HG02870 (cell line): ENCODE measurements around the gene XAGE1B.
"Not testable (repeated sequence)": the region's sequence is repeated elsewhere in the genome, so short reads cannot be mapped to it uniquely, and the experiment has no call there.

ENCODE experiments used
- ATAC-seq: cut with Tn5 transposase; IDR thresholded peaks from one replicate; pipeline ENCODE4 v1.9.1; 2021; ENCODE audit warnings: mild to moderate bottlenecking, moderate library complexity; ENCODE audit not compliant: unreplicated experiment

The XAGE1B gene

GRCh38 chrX:52516987-52517325 lies at the start of gene XAGE1B:
Gene XAGE1B, minus strand, starts transcription at chrX:52517063. Its CDS starts 1,536 bp downstream, at chrX:52515527.
- ATAC-seq: not testable (repeated sequence)

- no peak for ATAC-seq
Measured at GRCh38 chrX:52563105-52563504, 46.2 kb upstream of the XAGE1B start.

GRCh38 chrX:52558140-52558539 lies 41.3 kb upstream of the XAGE1B start:
- no peak for ATAC-seq

- no peak for ATAC-seq
Measured at GRCh38 chrX:52556741-52557140, 39.9 kb upstream of the XAGE1B start.

GRCh38 chrX:52553995-52554642 lies 37.3 kb upstream of the XAGE1B start:
- no peak for ATAC-seq

- not testable (repeated sequence) for ATAC-seq
Measured at GRCh38 chrX:52548769-52549168, 31.9 kb upstream of the XAGE1B start.

- ATAC-seq: no peak
Measured at GRCh38 chrX:52544147-52544840, 27.4 kb upstream of the XAGE1B start.

- no peak for ATAC-seq
Measured at GRCh38 chrX:52542311-52542710, 25.4 kb upstream of the XAGE1B start.

GRCh38 chrX:52541051-52541450 lies 24.2 kb upstream of the XAGE1B start:
- not testable (repeated sequence) for ATAC-seq

- ATAC-seq: not testable (repeated sequence)
Measured at GRCh38 chrX:52516110-52516986, 515 bp downstream of the XAGE1B start.

GRCh38 chrX:52511126-52511525 lies 5.7 kb downstream of the XAGE1B start:
- not testable (repeated sequence) for ATAC-seq

GRCh38 chrX:52509916-52510315 lies 6.9 kb downstream of the XAGE1B start:
- no peak for ATAC-seq

GRCh38 chrX:52507331-52507730 lies 9.5 kb downstream of the XAGE1B start:
- no peak for ATAC-seq

GRCh38 chrX:52504551-52504950 lies 12.3 kb downstream of the XAGE1B start:
- ATAC-seq: no peak

GRCh38 chrX:52501362-52501761 lies 15.5 kb downstream of the XAGE1B start:
- ATAC-seq: not testable (repeated sequence)

GRCh38 chrX:52496419-52496772 lies 20.5 kb downstream of the XAGE1B start:
- not testable (repeated sequence) for ATAC-seq

- not testable (repeated sequence) for ATAC-seq
Measured at GRCh38 chrX:52495545-52496418, 21.1 kb downstream of the XAGE1B start, which contains the start of gene XAGE1A. Gene XAGE1A, plus strand, starts transcription at chrX:52495808. Its CDS starts 1,554 bp downstream, at chrX:52497362.

GRCh38 chrX:52471301-52471700 lies 45.6 kb downstream of the XAGE1B start:
- ATAC-seq: not testable (repeated sequence)
